Uterus (tissue), 4 donors: ENCODE data around the gene PUS10. TPM values are rescaled to one million over a fixed set of nuclear protein-coding genes. Genes with fewer than 3 reads are reported as not detected.
"Not testable (repeated sequence)": the region's sequence is repeated elsewhere in the genome, so short reads cannot be mapped to it uniquely, and the experiment has no call there.

Experiments
- DNase-seq, 2 donors: peaks; one replicate each; pipeline ENCODE4 v3.0.0-alpha.2; 2019 to 2020
- H3K27ac ChIP-seq, 2 donors: fragments of 200-600 bp; sonication (generic); 1 replicate in 1 of 2; 2 replicates in 1 of 2; pipeline ENCODE4 v1.5.1; 2016 to 2018
- H3K27me3 ChIP-seq, 2 donors: fragments of 200-600 bp; sonication (generic); one replicate each; pipeline ENCODE4 v1.5.1; 2018 to 2019; ENCODE audit warnings: control low read depth in 1 of 2
- H3K36me3 ChIP-seq, 2 donors: fragments of 200-600 bp; sonication (generic); one replicate each; pipeline ENCODE4 v1.5.1; 2019; ENCODE audit warnings: control low read depth in 1 of 2
- H3K4me1 ChIP-seq, 2 donors: fragments of 200-600 bp; sonication (generic); one replicate each; pipeline ENCODE4 v1.5.1; 2018 to 2019; ENCODE audit warnings: control low read depth in 1 of 2
- H3K4me3 ChIP-seq, 2 donors: fragments of 200-600 bp; sonication (generic); 1 replicate in 1 of 2; 2 replicates in 1 of 2; pipeline ENCODE4 v1.5.1; 2018 to 2019; ENCODE audit warnings: mild to moderate bottlenecking in 1 of 2
- H3K9me3 ChIP-seq, 2 donors: fragments of 200-600 bp; sonication (generic); one replicate each; pipeline ENCODE4 v1.5.1; 2019; ENCODE audit warnings: control low read depth in 1 of 2
- POLR2A ChIP-seq, 2 donors: fragments of 450-650 bp; IDR thresholded peaks; one replicate each; pipeline ENCODE4 v1.6.1; 2016; ENCODE audit warnings: antibody characterized with exemption in 2 of 2, mild to moderate bottlenecking in 1 of 2, moderate library complexity in 1 of 2
- intact Hi-C: fragments of 100-400 bp; cut with DNase I; formaldehyde crosslinking; loops from one replicate; pipeline ENCODE4 v1.15.1; 2023; ENCODE audit warnings: low total_unique reads
- total RNA-seq, 4 donors: library from RNA; depleted of rRNA in 3 of 4; stranded (reverse); fragments of >200 nt in 3 of 4; gene quantifications; one replicate each; pipeline versions ENCODE4 v1.1.0 to v1.2.4, GENCODE V29; 2014 to 2023
- TF ChIP-seq, protein P1 (sequence below), 4 experiments: fragments of 200-600 bp in 2 of 4; fragments of 450-650 bp in 2 of 4; sonication (generic) in 2 of 4; IDR thresholded peaks; one replicate each; pipeline ENCODE4 v1.5.1; 2016 to 2019; ENCODE audit warnings: antibody characterized with exemption in 4 of 4, mild to moderate bottlenecking in 2 of 4, moderate library complexity in 1 of 4
- donor health status: DM: yes; HTN: yes; CAD: no.

PUS10 gene
- total RNA-seq, 4 donors from 2014 or later: 1.8 to 16.5 (median 8.6) TPM

DNA sequence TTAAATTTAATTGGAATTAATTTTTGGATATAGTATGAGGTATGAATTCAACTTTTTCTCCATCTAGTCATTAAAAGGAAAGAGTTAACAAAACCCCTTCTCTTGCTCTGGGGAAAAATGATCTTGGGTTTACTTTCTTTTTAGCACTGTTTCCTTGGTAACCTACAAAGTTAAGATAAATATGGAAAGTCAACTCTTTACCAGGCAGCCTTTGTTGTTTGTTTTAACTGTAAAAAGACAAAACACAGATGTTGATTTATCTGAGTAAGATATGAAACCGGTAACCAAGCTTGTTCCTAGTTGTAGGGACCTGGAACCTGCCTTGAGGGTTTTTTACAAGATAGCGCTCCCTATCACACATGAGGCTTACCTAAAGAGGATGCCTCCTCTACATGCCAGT lies 37.5 kb upstream of the PUS10 start:
- no peak for DNase-seq
- intact Hi-C loops: no loop called here
- Histone ChIP-seq H3K27ac (no peak overlapping the region), H3K4me1 (no peaks in the 10 kb centered on the region), H3K27me3 (no peaks in the 10 kb centered on the region), H3K4me3 (no peak overlapping the region), H3K9me3 (no peaks in the 10 kb centered on the region), H3K36me3 (no peaks in the 10 kb centered on the region)
- TF ChIP-seq POLR2A (IDR thresholded peaks at IDR 0.05): no peak
- TF ChIP-seq, protein P1, sequence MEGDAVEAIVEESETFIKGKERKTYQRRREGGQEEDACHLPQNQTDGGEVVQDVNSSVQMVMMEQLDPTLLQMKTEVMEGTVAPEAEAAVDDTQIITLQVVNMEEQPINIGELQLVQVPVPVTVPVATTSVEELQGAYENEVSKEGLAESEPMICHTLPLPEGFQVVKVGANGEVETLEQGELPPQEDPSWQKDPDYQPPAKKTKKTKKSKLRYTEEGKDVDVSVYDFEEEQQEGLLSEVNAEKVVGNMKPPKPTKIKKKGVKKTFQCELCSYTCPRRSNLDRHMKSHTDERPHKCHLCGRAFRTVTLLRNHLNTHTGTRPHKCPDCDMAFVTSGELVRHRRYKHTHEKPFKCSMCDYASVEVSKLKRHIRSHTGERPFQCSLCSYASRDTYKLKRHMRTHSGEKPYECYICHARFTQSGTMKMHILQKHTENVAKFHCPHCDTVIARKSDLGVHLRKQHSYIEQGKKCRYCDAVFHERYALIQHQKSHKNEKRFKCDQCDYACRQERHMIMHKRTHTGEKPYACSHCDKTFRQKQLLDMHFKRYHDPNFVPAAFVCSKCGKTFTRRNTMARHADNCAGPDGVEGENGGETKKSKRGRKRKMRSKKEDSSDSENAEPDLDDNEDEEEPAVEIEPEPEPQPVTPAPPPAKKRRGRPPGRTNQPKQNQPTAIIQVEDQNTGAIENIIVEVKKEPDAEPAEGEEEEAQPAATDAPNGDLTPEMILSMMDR (IDR thresholded peaks at IDR 0.05): no peak

DNA sequence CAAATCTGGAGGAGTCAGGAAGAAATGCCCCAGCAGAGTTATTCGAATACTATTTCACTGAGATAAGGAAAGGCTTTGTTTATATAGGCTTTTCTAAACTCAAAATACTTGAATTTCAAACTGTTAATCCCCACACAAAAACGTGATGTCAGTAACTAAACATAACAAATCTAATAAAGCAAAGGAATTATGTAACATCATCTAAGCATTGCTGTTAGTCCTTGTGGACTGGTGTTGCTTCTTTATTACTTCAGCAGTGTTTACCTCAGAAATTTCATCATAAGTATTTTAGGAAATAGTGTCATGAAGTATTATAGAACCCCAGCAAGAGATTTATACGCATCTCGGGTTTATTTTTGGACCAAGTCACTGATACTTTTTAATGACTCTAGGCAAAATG lies 27.9 kb upstream of the PUS10 start:
- no peak for DNase-seq
- Histone ChIP-seq H3K4me3 (no peak overlapping the region), H3K27ac (peak overlapping the region; percentile 2 to 39), H3K36me3 (no peaks in the 10 kb centered on the region), H3K4me1 (no peaks in the 10 kb centered on the region), H3K27me3 (no peaks in the 10 kb centered on the region), H3K9me3 (no peaks in the 10 kb centered on the region)
- TF ChIP-seq POLR2A (IDR thresholded peaks at IDR 0.05): no peak
- TF ChIP-seq, protein P1 (IDR thresholded peaks at IDR 0.05): no peak
- intact Hi-C loops: no loop called here

DNA sequence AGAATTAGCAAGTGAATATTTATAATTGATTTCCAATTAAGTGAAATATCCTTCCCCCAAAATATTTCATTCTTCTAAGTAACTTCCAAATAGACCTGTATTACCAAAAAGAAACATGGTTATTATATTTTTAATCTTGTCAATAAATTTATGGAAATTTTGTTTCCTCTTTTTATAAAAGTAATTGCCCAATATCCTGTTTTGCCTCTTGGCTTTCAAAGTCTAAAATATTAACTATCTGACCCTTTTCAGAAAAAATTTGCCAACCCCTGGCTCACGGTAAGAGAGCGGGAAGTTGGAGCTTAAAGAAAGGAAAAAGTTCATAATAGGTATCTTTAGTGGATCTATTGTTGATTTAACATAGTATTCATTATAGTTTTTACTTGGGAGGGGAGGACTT lies 27.2 kb upstream of the PUS10 start:
- no peaks in the 10 kb centered on the region for H3K4me1 ChIP-seq
- no peaks in the 10 kb centered on the region for H3K27me3 ChIP-seq
- no peak for DNase-seq
- intact Hi-C loops: no loop called here
- no peak overlapping the region for H3K4me3 ChIP-seq
- H3K9me3 ChIP-seq: no peaks in the 10 kb centered on the region
- H3K36me3 ChIP-seq: no peaks in the 10 kb centered on the region
- no peak for TF ChIP-seq POLR2A (IDR thresholded peaks at IDR 0.05)
- TF ChIP-seq, protein P1 (IDR thresholded peaks at IDR 0.05): no peak
- peak overlapping the region in 1 of 2 donors; percentile 39 for H3K27ac ChIP-seq

DNA sequence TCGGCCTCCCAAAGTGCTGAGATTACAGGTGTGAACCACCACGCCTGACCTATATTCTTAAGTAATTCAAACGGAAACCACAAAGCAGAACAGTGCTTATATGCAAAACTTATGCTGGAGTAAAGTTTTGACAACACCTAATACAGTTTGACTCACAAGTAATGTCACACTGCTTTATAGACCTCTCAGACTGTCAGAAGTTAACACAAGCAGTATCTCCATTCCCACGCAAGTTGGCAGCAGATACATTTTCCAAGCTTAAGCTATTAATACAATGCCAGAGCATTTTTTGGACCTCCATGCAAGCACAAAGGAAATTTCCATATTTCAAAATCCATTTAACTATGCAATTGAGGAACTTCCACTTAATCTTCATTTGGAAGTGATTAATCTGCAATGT lies 26.6 kb upstream of the PUS10 start:
- no peak for TF ChIP-seq POLR2A (IDR thresholded peaks at IDR 0.05)
- TF ChIP-seq, protein P1 (IDR thresholded peaks at IDR 0.05): no peak
- intact Hi-C loops: no loop called here
- H3K36me3 ChIP-seq: no peaks in the 10 kb centered on the region
- no peaks in the 10 kb centered on the region for H3K9me3 ChIP-seq
- no peaks in the 10 kb centered on the region for H3K4me1 ChIP-seq
- DNase-seq: no peak
- no peaks in the 10 kb centered on the region for H3K27me3 ChIP-seq
- no peak overlapping the region for H3K4me3 ChIP-seq
- H3K27ac ChIP-seq: no peak overlapping the region

DNA sequence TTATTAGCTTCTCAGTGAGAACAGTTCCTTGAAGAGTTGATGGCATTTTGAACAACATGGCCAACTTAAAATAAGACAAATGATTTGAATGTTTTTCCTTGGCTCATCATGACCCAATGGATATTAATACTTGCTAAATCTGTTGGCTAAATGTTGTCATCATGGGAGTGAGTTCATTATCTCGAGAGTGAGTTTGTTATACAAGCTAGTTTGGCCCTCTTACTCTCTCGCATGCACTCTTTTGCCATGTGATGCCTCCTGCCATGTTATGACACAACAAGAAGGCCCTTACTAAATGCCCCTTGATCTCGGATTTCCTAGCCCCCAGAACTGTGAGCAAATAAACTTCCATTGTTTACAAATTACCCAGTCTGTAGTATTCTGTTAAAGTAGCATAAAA lies 24.8 kb upstream of the PUS10 start:
- no peak overlapping the region for H3K27ac ChIP-seq

DNA sequence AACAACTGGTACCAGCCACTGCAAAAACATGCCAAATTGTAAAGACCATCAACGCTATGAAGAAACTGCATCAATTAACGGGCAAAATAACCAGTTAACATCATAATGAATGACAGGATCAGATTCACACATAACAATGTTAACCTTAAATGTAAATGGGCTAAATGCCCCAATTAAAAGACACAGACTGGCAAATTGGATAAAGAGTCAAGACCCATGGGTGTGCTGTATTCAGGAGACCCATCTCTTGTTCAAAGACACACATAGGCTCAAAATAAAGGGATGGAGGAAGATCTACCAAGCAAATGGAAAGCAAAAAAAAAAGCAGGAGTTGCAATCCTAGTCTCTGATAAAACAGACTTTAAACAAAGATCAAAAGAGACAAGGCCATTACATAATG lies 18.6 kb upstream of the PUS10 start:
- H3K36me3 ChIP-seq, H3K27me3 ChIP-seq, intact Hi-C loops: not testable (repeated sequence)

More for the DNA sequence above, 24.8 kb upstream of the PUS10 start:
- H3K27me3 ChIP-seq: no peaks in the 10 kb centered on the region
- no peaks in the 10 kb centered on the region for H3K9me3 ChIP-seq
- no peak for TF ChIP-seq POLR2A (IDR thresholded peaks at IDR 0.05)
- TF ChIP-seq, protein P1 (IDR thresholded peaks at IDR 0.05): no peak
- DNase-seq: no peak
- no peaks in the 10 kb centered on the region for H3K36me3 ChIP-seq
- intact Hi-C loops: no loop called here
- no peak overlapping the region for H3K4me3 ChIP-seq
- H3K4me1 ChIP-seq: no peaks in the 10 kb centered on the region

DNA sequence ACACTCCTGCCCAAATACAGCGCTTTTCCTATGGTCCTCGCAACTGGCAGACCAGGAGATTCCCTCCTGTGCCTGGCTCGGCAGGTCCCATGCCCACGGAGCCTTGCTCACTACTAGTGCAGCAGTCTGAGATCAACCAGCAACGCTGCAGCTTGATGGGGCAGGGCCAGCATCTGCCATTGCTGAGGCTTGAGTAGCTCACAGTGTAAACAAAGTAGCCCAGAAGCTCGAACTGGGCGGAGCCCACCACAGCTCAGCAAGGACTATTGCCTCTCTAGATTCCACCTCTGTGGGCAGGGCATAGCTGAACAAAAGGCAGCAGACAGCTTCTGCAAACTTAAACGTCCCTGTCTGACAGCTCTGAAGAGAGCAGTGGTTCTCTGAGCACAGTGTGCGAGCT lies 16.5 kb upstream of the PUS10 start:
- H3K4me1 ChIP-seq, intact Hi-C loops, H3K27ac ChIP-seq, DNase-seq, H3K27me3 ChIP-seq, H3K4me3 ChIP-seq, H3K36me3 ChIP-seq, H3K9me3 ChIP-seq: not testable (repeated sequence)

More for the DNA sequence above, 18.6 kb upstream of the PUS10 start:
- H3K9me3 ChIP-seq, DNase-seq, H3K4me1 ChIP-seq, H3K4me3 ChIP-seq, H3K27ac ChIP-seq: not testable (repeated sequence)
